ENCODE measurements around the gene VPS4A.
A peak's percentile ranks its signal among the peaks of the same experiment; 100 is the strongest.

- TF ChIP-seq EP300 (IDR thresholded peaks at IDR 0.05) (no peak), CTCF (IDR thresholded peaks at IDR 0.05) (peak; percentile 25 to 50 (median 44)), POLR2A (IDR thresholded peaks at IDR 0.05) (no peak), POLR2AphosphoS5 (IDR thresholded peaks at IDR 0.05) (peak; percentile 41 to 54)
Observed at GRCh38 chr16:69286941-69287713, 24.0 kb upstream of the VPS4A start.

All from upper lobe of left lung (tissue), 4 donors.